GM10266 (cell line): ENCODE results near the gene UCK1.

Experiments
- DNase-seq: peaks from one replicate; pipeline ENCODE4 v3.0.0; 2012; ENCODE audit errors: extremely low spot score
- CTCF ChIP-seq: IDR thresholded peaks from 2 replicates; pipeline ENCODE4 v1.5.1; 2012; ENCODE audit warnings: mild to moderate bottlenecking, low read depth; ENCODE audit not compliant: control insufficient read depth, insufficient read depth; ENCODE audit errors: missing control alignments

UCK1 gene

DNA sequence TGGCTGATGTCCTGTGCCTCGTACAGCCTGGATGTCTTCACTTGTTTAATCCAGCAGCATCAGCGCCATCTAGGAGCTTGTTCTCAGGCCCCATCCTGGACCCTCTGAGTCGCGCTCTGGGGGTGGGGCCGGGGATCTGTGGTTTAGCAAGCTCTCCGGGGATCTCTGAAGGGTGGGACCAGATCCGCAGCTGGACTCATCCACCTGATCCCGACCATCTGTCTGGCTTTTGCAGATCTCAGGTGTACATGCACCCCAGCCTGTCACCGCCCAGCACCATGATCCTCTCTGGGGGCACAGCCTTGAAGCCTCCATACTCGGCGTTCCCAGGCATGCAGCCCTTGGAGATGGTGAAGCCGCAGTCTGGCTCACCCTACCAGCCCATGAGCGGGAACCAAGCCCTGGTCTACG lies 43.4 kb downstream of the UCK1 start:
- TF ChIP-seq CTCF: no peak
- DNase-seq: no peak

DNA sequence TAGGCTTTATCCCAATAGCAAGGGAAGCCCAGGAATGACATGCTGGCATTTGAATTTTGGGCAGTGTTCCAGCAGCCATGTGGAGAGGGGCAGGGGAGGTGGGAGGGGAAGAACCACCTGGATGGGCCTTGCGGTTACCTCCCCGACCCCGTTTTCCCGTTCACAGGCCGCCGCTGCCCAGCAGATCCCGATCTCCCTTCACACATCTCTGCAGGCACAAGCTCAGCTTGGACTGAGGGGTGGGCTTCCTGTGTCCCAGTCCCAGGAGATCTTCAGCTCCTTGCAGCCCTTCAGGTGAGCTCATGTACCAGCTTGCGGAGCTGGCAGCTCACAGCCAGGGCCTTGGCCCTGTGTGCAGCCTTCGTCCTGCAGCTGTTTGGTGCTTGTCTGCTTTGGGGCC lies 44.1 kb downstream of the UCK1 start:
- no peak for TF ChIP-seq CTCF
- no peak for DNase-seq

GRCh38 chr9:131485728-131486422 lies 45.2 kb downstream of the UCK1 start:
- no peak for DNase-seq

DNA sequence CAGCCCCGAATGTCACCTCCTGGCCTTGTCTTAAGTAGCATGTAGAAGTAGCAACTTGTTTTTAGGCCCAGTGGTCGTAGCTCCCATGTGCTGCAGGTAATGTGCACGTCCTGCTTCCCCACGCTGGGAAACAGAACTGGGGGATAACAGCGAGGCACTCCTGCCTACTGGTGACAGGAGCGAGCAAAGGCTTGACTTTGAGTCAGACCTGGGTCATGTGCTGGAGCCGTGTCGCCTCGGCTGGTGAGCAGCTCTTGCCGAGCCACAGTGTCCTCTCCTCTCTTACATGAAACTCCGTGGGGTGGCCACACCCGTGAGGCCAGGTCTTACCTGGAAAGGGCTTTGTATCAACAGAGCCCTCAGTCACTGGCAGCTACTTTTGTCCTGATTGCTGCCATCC lies 45.9 kb downstream of the UCK1 start:
- DNase-seq: no peak
- no peak for TF ChIP-seq CTCF

More at GRCh38 chr9:131485728-131486422, 45.2 kb downstream of the UCK1 start:
- no peak for TF ChIP-seq CTCF

DNA sequence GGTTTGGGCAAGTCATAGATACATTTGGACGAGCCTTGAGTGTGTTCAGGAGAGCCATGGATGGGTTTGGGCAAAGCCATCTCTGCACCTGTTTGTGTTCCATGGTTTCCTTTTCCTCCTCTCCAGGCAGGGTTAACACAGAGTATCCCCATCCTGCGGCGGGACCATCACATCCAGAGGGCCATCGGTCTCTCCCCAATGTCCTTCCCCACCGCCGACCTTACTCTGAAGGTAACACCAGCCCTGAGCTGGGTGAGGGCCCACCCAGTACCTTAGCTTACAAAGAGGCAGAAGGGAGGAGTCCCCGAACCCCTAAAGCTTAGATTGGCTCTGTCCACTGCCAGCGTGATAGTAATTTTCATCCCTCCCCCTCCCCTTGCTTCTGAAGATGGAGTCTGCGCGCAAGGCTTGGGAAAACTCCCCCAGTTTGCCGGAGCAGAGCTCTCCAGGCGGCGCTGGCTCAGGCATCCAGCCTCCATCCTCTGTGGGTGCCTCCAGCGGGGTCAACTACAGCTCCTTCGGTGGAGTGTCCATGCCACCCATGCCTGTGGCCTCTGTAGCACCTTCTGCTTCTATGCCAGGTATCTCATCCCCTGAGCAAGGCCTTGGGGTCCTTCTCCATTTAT lies 46.4 kb downstream of the UCK1 start:
- no peak for TF ChIP-seq CTCF

DNA sequence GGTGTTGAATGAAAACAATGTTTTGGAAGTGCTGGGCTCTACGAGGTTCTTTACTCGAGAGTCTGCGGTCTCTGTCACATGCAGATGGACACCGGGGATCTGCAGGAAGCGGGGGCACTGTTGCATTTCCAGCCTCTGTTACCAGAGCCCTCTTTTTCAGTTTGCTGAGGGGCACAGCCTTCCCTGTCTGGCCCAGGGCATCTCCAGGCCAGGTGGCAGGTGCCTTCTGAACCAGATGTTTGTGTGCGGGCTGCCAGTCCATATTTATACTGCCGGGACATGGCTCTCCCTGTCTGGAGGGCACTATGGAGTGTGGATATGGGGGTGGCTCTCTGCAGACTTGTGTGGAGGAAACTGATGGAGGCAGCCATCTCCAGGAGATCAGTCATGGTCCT lies 47.0 kb downstream of the UCK1 start:
- DNase-seq: no peak
- TF ChIP-seq CTCF: no peak

More for the DNA sequence above, 46.4 kb downstream of the UCK1 start:
- no peak for DNase-seq
